ENCODE measurements around the gene HES4.

HES4 gene

GRCh38 chr1:999725-1000356, at the start of gene HES4:
TSS of gene HES4 (minus strand) at chr1:1000097. CDS start at chr1:999973, 124 bp downstream.
- peak; percentile 88 for DNase-seq

GRCh38 chr1:1048765-1049164, 48.9 kb upstream of the HES4 start:
- DNase-seq: no peak

- DNase-seq: no peak
These were observed 48.1 kb upstream of the HES4 start for GRCh38 chr1:1047963-1048362.

- no peak for DNase-seq
These were observed 47.5 kb upstream of the HES4 start for GRCh38 chr1:1047407-1047806.

GRCh38 chr1:1046767-1047166, 46.9 kb upstream of the HES4 start:
- DNase-seq: no peak

GRCh38 chr1:1046243-1046642, 46.3 kb upstream of the HES4 start:
- DNase-seq: no peak

- no peak for DNase-seq
These were observed 45.2 kb upstream of the HES4 start for GRCh38 chr1:1045129-1045528.

GRCh38 chr1:1044455-1045078, 44.7 kb upstream of the HES4 start:
- DNase-seq: no peak

GRCh38 chr1:1043921-1044320, 44.0 kb upstream of the HES4 start:
- no peak for DNase-seq

GRCh38 chr1:1043411-1043810, 43.5 kb upstream of the HES4 start:
- no peak for DNase-seq

GRCh38 chr1:1042835-1043234, 42.9 kb upstream of the HES4 start:
- no peak for DNase-seq

GRCh38 chr1:1041873-1042272, 42.0 kb upstream of the HES4 start:
- DNase-seq: no peak

GRCh38 chr1:1041092-1041523, 41.2 kb upstream of the HES4 start:
- DNase-seq: no peak

GRCh38 chr1:1040004-1040991, 40.4 kb upstream of the HES4 start:
- peak; percentile 84 for DNase-seq

GRCh38 chr1:1039145-1039910, 39.4 kb upstream of the HES4 start:
- DNase-seq: no peak

- no peak for DNase-seq
These were observed 38.8 kb upstream of the HES4 start for GRCh38 chr1:1038694-1039093.

- no peak for DNase-seq
These were observed 37.8 kb upstream of the HES4 start for GRCh38 chr1:1037366-1038327.

- no peak for DNase-seq
These were observed 35.5 kb upstream of the HES4 start for GRCh38 chr1:1035291-1035943.

GRCh38 chr1:1034439-1034781, 34.5 kb upstream of the HES4 start:
- no peak for DNase-seq

- no peak for DNase-seq
These were observed 34.0 kb upstream of the HES4 start for GRCh38 chr1:1033731-1034438.

All from DMS153 (cell line).